Neuronal stem cell (in vitro differentiated cells): ENCODE data around the gene ACSL5.

Source experiments
- DNase-seq: peaks from one replicate; pipeline ENCODE4 v3.0.0-alpha.2; 2013; ENCODE audit warnings: low spot score
- H2AFZ ChIP-seq: one replicate; pipeline ENCODE4 v1.6.1; 2013; ENCODE audit warnings: mild to moderate bottlenecking, low read length, inconsistent platforms
- H2AK5ac ChIP-seq: 2 replicates; pipeline ENCODE4 v1.6.1; 2013; ENCODE audit warnings: low read depth, mild to moderate bottlenecking, inconsistent platforms, low read length, moderate library complexity, mixed read lengths
- H2BK120ac ChIP-seq: 2 replicates; pipeline ENCODE4 v1.6.1; 2013; ENCODE audit warnings: low read depth, mild to moderate bottlenecking, inconsistent platforms, low read length, moderate library complexity, mixed read lengths
- H2BK12ac ChIP-seq: one replicate; pipeline ENCODE4 v1.6.1; 2013; ENCODE audit warnings: low read length, inconsistent platforms
- H2BK15ac ChIP-seq: 2 replicates; pipeline ENCODE4 v1.6.1; 2013; ENCODE audit warnings: mild to moderate bottlenecking, low read length, inconsistent platforms, mixed read lengths
- H2BK5ac ChIP-seq: one replicate; pipeline ENCODE4 v1.6.1; 2013; ENCODE audit warnings: inconsistent platforms, mild to moderate bottlenecking, low read length, moderate library complexity
- H3K14ac ChIP-seq: one replicate; pipeline ENCODE4 v1.6.1; 2013; ENCODE audit warnings: low read length, inconsistent platforms
- H3K18ac ChIP-seq: 2 replicates; pipeline ENCODE4 v1.6.1; 2013; ENCODE audit warnings: low read length, inconsistent platforms
- H3K23ac ChIP-seq: 2 replicates; pipeline ENCODE4 v1.6.1; 2013; ENCODE audit warnings: low read depth, mild to moderate bottlenecking, mixed read lengths, low read length, inconsistent platforms; ENCODE audit not compliant: poor library complexity
- H3K27ac ChIP-seq: replicated peaks from 3 replicates; pipeline ENCODE4 v1.5.1; 2013; ENCODE audit warnings: low read length, inconsistent platforms
- H3K27me3 ChIP-seq, 3 experiments: 2 replicates each; pipeline ENCODE4 v1.6.1; 2013; ENCODE audit warnings: low read length in 3 of 3, mild to moderate bottlenecking in 2 of 3, inconsistent platforms in 1 of 3, low read depth in 1 of 3, mixed read lengths in 1 of 3, moderate library complexity in 1 of 3; ENCODE audit not compliant: control insufficient read depth in 3 of 3, insufficient read depth in 3 of 3
- H3K36me3 ChIP-seq, 2 donors: replicated peaks in 1 of 2; 2 replicates each; pipeline ENCODE4 v1.6.1; 2013; ENCODE audit warnings: low read length in 2 of 2; ENCODE audit not compliant: control insufficient read depth in 2 of 2, insufficient read depth in 2 of 2
- H3K4ac ChIP-seq: 2 replicates; pipeline ENCODE4 v1.6.1; 2013; ENCODE audit warnings: inconsistent platforms, mild to moderate bottlenecking, low read length, moderate library complexity
- H3K4me1 ChIP-seq, 2 donors: 1 replicate in 1 of 2; 2 replicates in 1 of 2; pipeline ENCODE4 v1.6.1; 2013; ENCODE audit warnings: low read length in 2 of 2, low read depth in 1 of 2; ENCODE audit not compliant: control insufficient read depth in 2 of 2, insufficient read depth in 1 of 2
- H3K4me2 ChIP-seq: one replicate; pipeline ENCODE4 v1.6.1; 2013; ENCODE audit warnings: mild to moderate bottlenecking, low read length, inconsistent platforms; ENCODE audit not compliant: insufficient read depth, poor library complexity, severe bottlenecking
- H3K4me3 ChIP-seq, 2 donors: 2 replicates each; pipeline ENCODE4 v1.5.1; 2013; ENCODE audit warnings: low read length in 2 of 2, mild to moderate bottlenecking in 2 of 2, inconsistent platforms in 1 of 2, moderate library complexity in 1 of 2
- H3K79me1 ChIP-seq: one replicate; pipeline ENCODE4 v1.6.1; 2013; ENCODE audit warnings: low read depth, mild to moderate bottlenecking, inconsistent platforms, low read length, moderate library complexity
- H3K9ac ChIP-seq: one replicate; pipeline ENCODE4 v1.6.1; 2013; ENCODE audit warnings: mild to moderate bottlenecking, low read depth, low read length, inconsistent platforms; ENCODE audit not compliant: poor library complexity
- H3K9me3 ChIP-seq, 2 donors: replicated peaks in 1 of 2; 2 replicates each; pipeline versions ENCODE3 to v1.6.1; 2013; ENCODE audit warnings: low read length in 2 of 2, mild to moderate bottlenecking in 2 of 2, inconsistent platforms in 1 of 2, low read depth in 1 of 2, mixed read lengths in 1 of 2, moderate library complexity in 1 of 2; ENCODE audit not compliant: control insufficient read depth in 2 of 2, insufficient read depth in 1 of 2
- H4K8ac ChIP-seq: one replicate; pipeline ENCODE4 v1.6.1; 2013; ENCODE audit warnings: low read depth, mild to moderate bottlenecking, inconsistent platforms, low read length, moderate library complexity
- H4K91ac ChIP-seq: one replicate; pipeline ENCODE4 v1.6.1; 2013; ENCODE audit warnings: low read length, low read depth, mild to moderate bottlenecking, inconsistent platforms; ENCODE audit not compliant: poor library complexity
- WGBS, 2 donors: extraction: QIAGEN DNeasy Blood & Tissue Kit; methylation state at CpG; one replicate each; pipeline ENCODE4 v1.1.7; 2013; ENCODE audit warnings: missing lambda C conversion rate in 2 of 2, mixed read lengths in 1 of 2; ENCODE audit not compliant: insufficient read length in 2 of 2, insufficient replicate concordance in 1 of 2; ENCODE audit errors: extremely low coverage in 2 of 2; 5-methylcytosine and 5-hydroxymethylcytosine counted together

The ACSL5 gene

GRCh38 chr10:112433136-112433535 is 59.2 kb downstream of the ACSL5 start:
- Histone ChIP-seq H3K4me1 (no peaks in the 10 kb centered on the region), H3K27ac (no peak overlapping the region), H2BK15ac (no peak overlapping the region), H2AFZ (no peak overlapping the region), H3K36me3 (peaks cover 18 to 95% of the 10 kb centered on the region in 2 donors), H4K91ac (no peak overlapping the region), H3K4me2 (no peak overlapping the region), H2BK12ac (no peak overlapping the region), H3K9me3 (no peaks in the 10 kb centered on the region), H4K8ac (no peak overlapping the region), H2BK5ac (no peak overlapping the region), H2BK120ac (no peak overlapping the region), H3K9ac (no peak overlapping the region), H3K27me3 (no peaks in the 10 kb centered on the region), H3K14ac (no peak overlapping the region), H3K23ac (no peak overlapping the region), H3K79me1 (no peaks in the 10 kb centered on the region), H3K4me3 (no peak overlapping the region), H3K18ac (no peak overlapping the region), H2AK5ac (no peak overlapping the region), H3K4ac (no peak overlapping the region)
- no CpG with 5 or more reads among the region's 2 CpGs for WGBS, 2 donors
- DNase-seq, result no peak

DNA sequence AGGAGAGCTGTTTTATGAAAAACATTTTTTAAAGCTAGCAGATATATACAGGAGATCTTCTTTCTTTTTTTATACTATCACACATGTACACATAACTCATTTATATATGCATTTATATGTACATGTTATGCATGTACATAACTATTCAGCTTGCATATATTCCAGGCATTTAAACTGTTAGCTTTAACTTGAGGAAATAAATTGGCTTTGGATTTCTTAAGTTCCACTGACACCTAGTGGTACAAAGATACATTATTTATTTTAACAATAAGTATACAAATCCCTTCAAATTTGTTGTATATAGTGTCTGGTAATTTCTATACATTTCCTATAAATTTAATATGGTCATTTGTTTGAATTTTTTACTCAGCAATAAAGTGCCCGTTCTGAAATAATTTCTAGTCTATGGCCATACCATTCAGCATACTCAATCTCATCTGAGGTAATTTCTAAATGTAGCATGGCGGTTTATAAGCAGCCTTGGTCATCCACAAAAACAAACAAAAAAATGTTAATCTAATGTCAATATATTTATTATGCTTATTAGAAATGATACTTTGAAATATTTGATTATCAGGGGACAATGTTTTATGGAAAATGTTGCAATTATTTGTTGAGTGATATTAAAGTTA is 61.2 kb downstream of the ACSL5 start:
- no peak for DNase-seq
- no peaks in the 10 kb centered on the region for H3K79me1 ChIP-seq
- H3K36me3 ChIP-seq, result peaks cover 15 to 98% of the 10 kb centered on the region in 2 donors
- no peak overlapping the region for H3K14ac ChIP-seq
- no peak overlapping the region for H3K4me2 ChIP-seq
- H3K23ac ChIP-seq, result no peak overlapping the region
- no peak overlapping the region for H3K4ac ChIP-seq
- WGBS, 2 donors, result no CpG with 5 or more reads among the region's 2 CpGs
- no peak overlapping the region for H3K4me3 ChIP-seq
- no peak overlapping the region for H2BK12ac ChIP-seq
- no peak overlapping the region for H2AK5ac ChIP-seq
- no peak overlapping the region for H2BK120ac ChIP-seq
- no peaks in the 10 kb centered on the region for H3K27me3 ChIP-seq
- H3K27ac ChIP-seq, result no peak overlapping the region
- H2BK5ac ChIP-seq, result no peak overlapping the region
- no peak overlapping the region for H3K9ac ChIP-seq
- no peak overlapping the region for H2AFZ ChIP-seq
- H3K9me3 ChIP-seq, result no peaks in the 10 kb centered on the region
- H2BK15ac ChIP-seq, result no peak overlapping the region
- H4K8ac ChIP-seq, result no peak overlapping the region
- H3K4me1 ChIP-seq, result no peaks in the 10 kb centered on the region
- H3K18ac ChIP-seq, result no peak overlapping the region
- H4K91ac ChIP-seq, result no peak overlapping the region

DNA sequence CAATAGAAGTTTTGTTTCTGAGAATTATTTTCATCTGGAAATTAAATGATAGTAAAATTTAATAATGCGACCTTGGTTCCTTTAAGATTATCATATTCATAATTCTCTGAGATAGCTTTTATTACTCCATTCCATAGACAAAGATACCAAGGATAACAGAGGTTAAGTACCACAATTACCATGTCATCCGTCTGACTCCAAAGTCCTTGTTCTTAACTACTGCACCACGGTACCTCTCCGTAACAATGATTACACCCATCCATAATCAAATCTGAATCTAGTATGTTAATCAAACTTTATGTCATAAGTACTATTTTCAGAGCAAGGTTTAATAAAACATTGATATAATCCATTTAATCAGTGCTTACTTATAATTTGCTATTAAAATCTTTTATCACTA is 64.4 kb downstream of the ACSL5 start:
- Histone ChIP-seq H3K14ac (no peak overlapping the region), H4K91ac (no peak overlapping the region), H3K36me3 (peaks cover 11 to 97% of the 10 kb centered on the region in 2 donors), H3K9me3 (no peaks in the 10 kb centered on the region), H3K79me1 (no peaks in the 10 kb centered on the region), H2BK120ac (no peak overlapping the region), H3K4me3 (no peak overlapping the region), H2AK5ac (no peak overlapping the region), H2BK15ac (no peak overlapping the region), H2BK12ac (no peak overlapping the region), H2AFZ (no peak overlapping the region), H2BK5ac (no peak overlapping the region), H3K4me2 (no peak overlapping the region), H4K8ac (no peak overlapping the region), H3K4ac (no peak overlapping the region), H3K27me3 (no peaks in the 10 kb centered on the region), H3K23ac (no peak overlapping the region), H3K18ac (no peak overlapping the region), H3K9ac (no peak overlapping the region), H3K27ac (no peak overlapping the region), H3K4me1 (no peaks in the 10 kb centered on the region)
- WGBS, 2 donors, result no CpG with 5 or more reads among the region's 4 CpGs
- DNase-seq, result no peak

DNA sequence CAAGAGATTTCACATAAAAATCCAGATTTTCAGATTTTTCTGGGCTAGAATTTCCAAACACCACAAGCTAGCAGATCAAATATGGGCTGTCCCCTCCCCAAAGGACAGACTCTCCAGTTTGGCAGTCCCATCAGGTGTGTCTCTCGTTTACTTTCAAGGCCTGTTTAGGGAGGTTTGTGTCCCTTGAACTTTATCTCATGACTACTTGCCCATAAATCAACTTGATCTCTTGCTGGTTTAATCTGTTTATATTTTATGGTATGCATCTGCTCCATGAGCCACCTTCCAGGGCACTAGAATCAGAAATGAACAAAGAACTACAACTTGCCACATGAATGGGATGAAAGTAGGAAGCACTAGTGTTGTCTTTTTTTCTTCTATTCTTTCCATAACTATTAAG is 67.6 kb downstream of the ACSL5 start:
- H4K8ac ChIP-seq, result no peak overlapping the region
- H2BK120ac ChIP-seq, result no peak overlapping the region
- H2BK12ac ChIP-seq, result no peak overlapping the region
- H3K9ac ChIP-seq, result no peak overlapping the region
- H3K23ac ChIP-seq, result no peak overlapping the region
- no peak overlapping the region for H3K4me2 ChIP-seq
- H2AK5ac ChIP-seq, result no peak overlapping the region
- H3K18ac ChIP-seq, result no peak overlapping the region
- no peak overlapping the region for H2BK15ac ChIP-seq
- no peak overlapping the region for H2BK5ac ChIP-seq
- no peaks in the 10 kb centered on the region for H3K27me3 ChIP-seq
- no peak overlapping the region for H3K14ac ChIP-seq
- no peak overlapping the region for H3K27ac ChIP-seq
- peaks cover 2 to 3% of the 10 kb centered on the region in 2 donors for H3K4me1 ChIP-seq
- H3K4me3 ChIP-seq, result no peak overlapping the region
- H2AFZ ChIP-seq, result no peak overlapping the region
- no peak overlapping the region for H3K4ac ChIP-seq
- H3K79me1 ChIP-seq, result no peaks in the 10 kb centered on the region
- no peak for DNase-seq
- WGBS, 2 donors, result no CpG with 5 or more reads among the region's 1 CpG
- no peaks in the 10 kb centered on the region for H3K9me3 ChIP-seq
- H4K91ac ChIP-seq, result no peak overlapping the region
- H3K36me3 ChIP-seq, result peaks cover 15 to 87% of the 10 kb centered on the region in 2 donors
